Mesendoderm (in vitro differentiated cells): Measurements from ENCODE around the gene KANK4.

Experiments used
- DNase-seq: peaks from one replicate; pipeline ENCODE4 v3.0.0; 2013
- H2AK5ac ChIP-seq: 2 replicates; pipeline ENCODE4 v1.6.1; 2013; ENCODE audit warnings: low read length, inconsistent platforms
- H2BK120ac ChIP-seq: 2 replicates; pipeline ENCODE4 v1.6.1; 2013; ENCODE audit warnings: low read depth, mild to moderate bottlenecking, low read length, moderate library complexity, mixed read lengths
- H2BK15ac ChIP-seq: replicated peaks from 2 replicates; pipeline ENCODE4 v1.6.1; 2013; ENCODE audit warnings: low read depth, mild to moderate bottlenecking, moderate library complexity
- H2BK5ac ChIP-seq: 2 replicates; pipeline ENCODE4 v1.6.1; 2013; ENCODE audit warnings: low read length, inconsistent platforms
- H3K18ac ChIP-seq: 2 replicates; pipeline ENCODE4 v1.6.1; 2013; ENCODE audit warnings: mild to moderate bottlenecking, low read length, mixed read lengths
- H3K23ac ChIP-seq: one replicate; pipeline ENCODE4 v1.6.1; 2013; ENCODE audit warnings: low read length
- H3K27ac ChIP-seq: 2 replicates; pipeline ENCODE4 v1.5.1; 2013; ENCODE audit warnings: low read depth, mild to moderate bottlenecking, inconsistent platforms, low read length, moderate library complexity
- H3K27me3 ChIP-seq: 2 replicates; pipeline ENCODE4 v1.6.1; 2013; ENCODE audit warnings: low read length, control low read depth, mild to moderate bottlenecking, inconsistent platforms; ENCODE audit not compliant: insufficient read depth, poor library complexity
- H3K36me3 ChIP-seq: 2 replicates; pipeline ENCODE4 v1.6.1; 2013; ENCODE audit warnings: low read length, inconsistent platforms; ENCODE audit not compliant: control insufficient read depth, insufficient read depth
- H3K4ac ChIP-seq: one replicate; pipeline ENCODE4 v1.6.1; 2013; ENCODE audit warnings: low read depth, mild to moderate bottlenecking, low read length, moderate library complexity
- H3K4me1 ChIP-seq: 2 replicates; pipeline ENCODE4 v1.6.1; 2013; ENCODE audit warnings: low read depth, low read length, inconsistent platforms; ENCODE audit not compliant: control insufficient read depth
- H3K4me2 ChIP-seq: 2 replicates; pipeline ENCODE4 v1.6.1; 2013; ENCODE audit warnings: low read length
- H3K4me3 ChIP-seq: 2 replicates; pipeline ENCODE4 v1.5.1; 2013; ENCODE audit warnings: mild to moderate bottlenecking, low read length
- H3K56ac ChIP-seq: one replicate; pipeline ENCODE4 v1.6.1; 2013; ENCODE audit warnings: low read length
- H3K79me1 ChIP-seq: 2 replicates; pipeline ENCODE4 v1.6.1; 2013; ENCODE audit warnings: low read length, inconsistent platforms
- H3K79me2 ChIP-seq: 2 replicates; pipeline ENCODE4 v1.6.1; 2013; ENCODE audit warnings: mild to moderate bottlenecking, low read length; ENCODE audit not compliant: control insufficient read depth, insufficient read depth
- H3K9ac ChIP-seq: 2 replicates; pipeline ENCODE4 v1.6.1; 2013; ENCODE audit warnings: low read length, inconsistent platforms
- H4K5ac ChIP-seq: one replicate; pipeline ENCODE4 v1.6.1; 2013; ENCODE audit warnings: low read length
- H4K8ac ChIP-seq: one replicate; pipeline ENCODE4 v1.6.1; 2013; ENCODE audit warnings: low read depth, mild to moderate bottlenecking, control low read depth, low read length, moderate library complexity
- WGBS: extraction: QIAGEN DNeasy Blood & Tissue Kit; methylation state at CpG from one replicate; pipeline ENCODE4 v1.1.7; 2013; ENCODE audit warnings: low lambda C conversion rate, missing lambda C conversion rate; ENCODE audit not compliant: insufficient coverage; ENCODE audit errors: extremely low coverage; 5-methylcytosine and 5-hydroxymethylcytosine counted together

Gene KANK4

GRCh38 chr1:62273953-62274352 is 45.3 kb downstream of the KANK4 start:
- Histone ChIP-seq H2AK5ac (no peak overlapping the region), H3K4me1 (no peaks in the 10 kb centered on the region), H2BK5ac (no peak overlapping the region), H3K56ac (no peak overlapping the region), H2BK120ac (no peak overlapping the region), H3K36me3 (no peaks in the 10 kb centered on the region), H4K8ac (no peak overlapping the region), H4K5ac (no peak overlapping the region), H3K9ac (no peak overlapping the region), H3K79me1 (no peaks in the 10 kb centered on the region), H3K79me2 (no peaks in the 10 kb centered on the region), H3K27ac (no peak overlapping the region), H3K27me3 (no peaks in the 10 kb centered on the region), H2BK15ac (no peak overlapping the region), H3K23ac (no peak overlapping the region), H3K18ac (no peak overlapping the region), H3K4ac (no peak overlapping the region), H3K4me3 (no peak overlapping the region), H3K4me2 (no peak overlapping the region)
- WGBS: no CpG with 5 or more reads among the region's 7 CpGs
- no peak for DNase-seq

- no peaks in the 10 kb centered on the region for H3K27me3 ChIP-seq
- no peak overlapping the region for H4K5ac ChIP-seq
- H4K8ac ChIP-seq: no peak overlapping the region
- no peaks in the 10 kb centered on the region for H3K79me1 ChIP-seq
- no peak overlapping the region for H3K18ac ChIP-seq
- no peak overlapping the region for H3K23ac ChIP-seq
- no peaks in the 10 kb centered on the region for H3K36me3 ChIP-seq
- no peak overlapping the region for H2BK120ac ChIP-seq
- no peak overlapping the region for H2BK15ac ChIP-seq
- H2AK5ac ChIP-seq: no peak overlapping the region
- DNase-seq: peak; percentile 40
- H3K9ac ChIP-seq: no peak overlapping the region
- H3K56ac ChIP-seq: no peak overlapping the region
- H2BK5ac ChIP-seq: no peak overlapping the region
- no peak overlapping the region for H3K4ac ChIP-seq
- H3K27ac ChIP-seq: no peak overlapping the region
- H3K4me2 ChIP-seq: no peak overlapping the region
- H3K4me3 ChIP-seq: no peak overlapping the region
- H3K79me2 ChIP-seq: no peaks in the 10 kb centered on the region
- no CpG with 5 or more reads among the region's 13 CpGs for WGBS
- no peaks in the 10 kb centered on the region for H3K4me1 ChIP-seq
Measured at GRCh38 chr1:62271948-62272728, 47.1 kb downstream of the KANK4 start.

GRCh38 chr1:62271134-62271533 is 48.1 kb downstream of the KANK4 start:
- Histone ChIP-seq H3K79me1 (no peaks in the 10 kb centered on the region), H2AK5ac (no peak overlapping the region), H3K4ac (no peak overlapping the region), H3K79me2 (no peaks in the 10 kb centered on the region), H3K23ac (no peak overlapping the region), H2BK120ac (no peak overlapping the region), H3K56ac (no peak overlapping the region), H3K9ac (no peak overlapping the region), H3K27ac (no peak overlapping the region), H2BK5ac (no peak overlapping the region), H4K5ac (no peak overlapping the region), H3K27me3 (no peaks in the 10 kb centered on the region), H4K8ac (no peak overlapping the region), H3K18ac (no peak overlapping the region), H3K36me3 (no peaks in the 10 kb centered on the region), H3K4me3 (no peak overlapping the region), H3K4me1 (no peaks in the 10 kb centered on the region), H3K4me2 (no peak overlapping the region), H2BK15ac (no peak overlapping the region)
- no CpG with 5 or more reads among the region's 7 CpGs for whole genome bisulfite sequencing
- no peak for DNase-seq

- DNase-seq: no peak
- Histone ChIP-seq H3K4ac (no peak overlapping the region), H3K56ac (no peak overlapping the region), H2BK5ac (no peak overlapping the region), H2AK5ac (no peak overlapping the region), H3K79me1 (no peaks in the 10 kb centered on the region), H3K79me2 (no peaks in the 10 kb centered on the region), H3K18ac (no peak overlapping the region), H3K36me3 (no peaks in the 10 kb centered on the region), H3K9ac (no peak overlapping the region), H3K4me1 (no peaks in the 10 kb centered on the region), H4K8ac (no peak overlapping the region), H3K4me3 (no peak overlapping the region), H3K27me3 (no peaks in the 10 kb centered on the region), H3K23ac (no peak overlapping the region), H3K4me2 (no peak overlapping the region), H2BK15ac (no peak overlapping the region), H4K5ac (no peak overlapping the region), H3K27ac (no peak overlapping the region), H2BK120ac (no peak overlapping the region)
- no CpG with 5 or more reads among the region's 9 CpGs for WGBS
Measured at GRCh38 chr1:62269851-62270495, 49.3 kb downstream of the KANK4 start.

- Histone ChIP-seq H2BK120ac (no peak overlapping the region), H4K5ac (no peak overlapping the region), H3K36me3 (no peaks in the 10 kb centered on the region), H3K4me2 (no peak overlapping the region), H3K79me2 (no peaks in the 10 kb centered on the region), H3K4me3 (no peak overlapping the region), H3K23ac (no peak overlapping the region), H2BK15ac (no peak overlapping the region), H2BK5ac (no peak overlapping the region), H3K27me3 (no peaks in the 10 kb centered on the region), H3K56ac (no peak overlapping the region), H3K9ac (no peak overlapping the region), H3K4me1 (no peaks in the 10 kb centered on the region), H3K27ac (no peak overlapping the region), H2AK5ac (no peak overlapping the region), H3K79me1 (no peaks in the 10 kb centered on the region), H3K18ac (no peak overlapping the region), H4K8ac (no peak overlapping the region), H3K4ac (no peak overlapping the region)
- no peak for DNase-seq
- WGBS: no CpG with 5 or more reads among the region's 1 CpG
Measured at GRCh38 chr1:62269439-62269838, 49.8 kb downstream of the KANK4 start.
